Measurements from ENCODE around the gene ITGA2. TPM values are rescaled to one million over a fixed set of nuclear protein-coding genes. Genes with fewer than 3 reads are reported as not detected.

Gene ITGA2
- total RNA-seq, 1 donor from 2014 or later, result 18.4 TPM

DNA sequence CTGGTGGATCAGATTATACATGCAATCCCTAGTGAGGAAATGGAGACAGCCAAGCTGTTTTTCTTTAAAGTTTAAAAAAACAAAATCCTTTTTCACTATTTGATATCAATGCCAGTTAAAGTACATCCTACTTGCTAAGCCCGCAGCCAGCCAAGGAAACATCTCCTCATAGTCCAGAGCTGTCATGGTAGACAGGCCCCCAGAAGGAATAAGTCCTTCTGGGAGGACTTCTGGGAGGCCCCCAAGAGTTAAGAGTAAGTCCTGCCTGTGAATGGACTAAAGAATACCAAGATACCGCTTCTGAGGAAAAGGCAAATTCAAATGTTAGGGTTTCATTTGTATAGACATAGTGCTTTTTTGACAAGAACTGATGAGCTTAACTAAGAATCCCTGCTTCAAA is 82.1 kb downstream of the ITGA2 start:
- intact Hi-C loops (cut with DNase I), result no loop called here
- TF ChIP-seq, protein P1, sequence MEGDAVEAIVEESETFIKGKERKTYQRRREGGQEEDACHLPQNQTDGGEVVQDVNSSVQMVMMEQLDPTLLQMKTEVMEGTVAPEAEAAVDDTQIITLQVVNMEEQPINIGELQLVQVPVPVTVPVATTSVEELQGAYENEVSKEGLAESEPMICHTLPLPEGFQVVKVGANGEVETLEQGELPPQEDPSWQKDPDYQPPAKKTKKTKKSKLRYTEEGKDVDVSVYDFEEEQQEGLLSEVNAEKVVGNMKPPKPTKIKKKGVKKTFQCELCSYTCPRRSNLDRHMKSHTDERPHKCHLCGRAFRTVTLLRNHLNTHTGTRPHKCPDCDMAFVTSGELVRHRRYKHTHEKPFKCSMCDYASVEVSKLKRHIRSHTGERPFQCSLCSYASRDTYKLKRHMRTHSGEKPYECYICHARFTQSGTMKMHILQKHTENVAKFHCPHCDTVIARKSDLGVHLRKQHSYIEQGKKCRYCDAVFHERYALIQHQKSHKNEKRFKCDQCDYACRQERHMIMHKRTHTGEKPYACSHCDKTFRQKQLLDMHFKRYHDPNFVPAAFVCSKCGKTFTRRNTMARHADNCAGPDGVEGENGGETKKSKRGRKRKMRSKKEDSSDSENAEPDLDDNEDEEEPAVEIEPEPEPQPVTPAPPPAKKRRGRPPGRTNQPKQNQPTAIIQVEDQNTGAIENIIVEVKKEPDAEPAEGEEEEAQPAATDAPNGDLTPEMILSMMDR (IDR thresholded peaks at IDR 0.05), result no peak
- TF ChIP-seq POLR2AphosphoS5 (IDR thresholded peaks at IDR 0.05; ENCODE audit: insufficient read depth in 1 of 2, low read depth in 1 of 2) (no peak), POLR2A (IDR thresholded peaks at IDR 0.05) (no peak)
- no peak overlapping the region for H3K27ac ChIP-seq
- no peaks in the 10 kb centered on the region for H3K9me3 ChIP-seq
- no peak overlapping the region for H3K4me3 ChIP-seq
- H3K36me3 ChIP-seq, result peaks cover 0 to 4% of the 10 kb centered on the region in 2 donors
- H3K4me1 ChIP-seq, result no peaks in the 10 kb centered on the region
- H3K27me3 ChIP-seq, result no peaks in the 10 kb centered on the region
- no peak for DNase-seq (ENCODE audit: extremely low spot score in 2 of 2)

DNA sequence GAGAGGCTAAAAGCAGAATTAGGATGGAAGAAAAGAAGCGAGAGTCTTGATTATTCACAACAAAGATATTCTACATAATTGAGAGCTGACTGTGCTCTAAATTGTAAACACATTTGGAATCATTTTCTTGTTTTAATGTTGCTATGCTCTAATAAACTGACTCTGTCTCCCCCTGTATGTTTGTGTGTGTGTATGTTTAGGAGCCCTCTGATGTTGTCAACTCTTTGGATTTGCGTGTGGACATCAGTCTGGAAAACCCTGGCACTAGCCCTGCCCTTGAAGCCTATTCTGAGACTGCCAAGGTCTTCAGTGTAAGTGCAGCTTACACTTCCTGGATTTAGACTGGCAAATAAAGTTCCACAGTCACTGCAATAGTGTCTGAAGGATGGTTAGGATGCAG is 82.6 kb downstream of the ITGA2 start:
- intact Hi-C loops (cut with DNase I), result no loop called here

DNA sequence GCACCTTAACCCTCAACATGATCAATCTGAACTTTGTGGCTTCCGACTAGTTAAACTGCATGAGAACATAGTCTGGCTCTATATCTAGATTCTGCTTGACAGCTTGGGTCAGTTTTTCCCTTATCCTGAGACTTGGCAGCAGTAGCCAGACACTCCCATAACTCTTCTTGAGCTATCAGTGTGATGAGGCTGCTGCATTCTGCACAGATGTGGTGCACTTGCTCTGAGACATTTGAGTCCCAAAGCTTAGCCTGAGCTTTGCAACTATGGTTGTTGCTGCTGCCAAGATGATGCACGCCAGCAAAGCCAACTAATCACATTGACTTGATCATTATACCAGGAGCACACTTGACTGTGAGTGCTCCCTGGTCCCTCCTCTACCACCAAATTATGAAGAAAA is 84.2 kb downstream of the ITGA2 start:
- intact Hi-C loops (cut with DNase I), result no loop called here
- H3K4me3 ChIP-seq, result no peak overlapping the region
- H3K4me1 ChIP-seq, result no peaks in the 10 kb centered on the region
- no peaks in the 10 kb centered on the region for H3K27me3 ChIP-seq
- no peaks in the 10 kb centered on the region for H3K9me3 ChIP-seq
- peaks cover 0 to 4% of the 10 kb centered on the region in 2 donors for H3K36me3 ChIP-seq
- TF ChIP-seq, protein P1 (IDR thresholded peaks at IDR 0.05), result no peak
- TF ChIP-seq POLR2A (IDR thresholded peaks at IDR 0.05), result no peak
- no peak overlapping the region for H3K27ac ChIP-seq
- no peak for DNase-seq (ENCODE audit: extremely low spot score in 2 of 2)

More for the DNA sequence above, 82.6 kb downstream of the ITGA2 start:
- Histone ChIP-seq H3K27ac (no peak overlapping the region), H3K36me3 (peaks cover 0 to 4% of the 10 kb centered on the region in 2 donors), H3K9me3 (no peaks in the 10 kb centered on the region), H3K4me3 (no peak overlapping the region), H3K27me3 (no peaks in the 10 kb centered on the region), H3K4me1 (no peaks in the 10 kb centered on the region)
- no peak for DNase-seq (ENCODE audit: extremely low spot score in 2 of 2)
- TF ChIP-seq POLR2A (IDR thresholded peaks at IDR 0.05) (no peak), POLR2AphosphoS5 (IDR thresholded peaks at IDR 0.05; ENCODE audit: insufficient read depth in 1 of 2, low read depth in 1 of 2) (no peak)
- TF ChIP-seq, protein P1 (IDR thresholded peaks at IDR 0.05), result no peak

DNA sequence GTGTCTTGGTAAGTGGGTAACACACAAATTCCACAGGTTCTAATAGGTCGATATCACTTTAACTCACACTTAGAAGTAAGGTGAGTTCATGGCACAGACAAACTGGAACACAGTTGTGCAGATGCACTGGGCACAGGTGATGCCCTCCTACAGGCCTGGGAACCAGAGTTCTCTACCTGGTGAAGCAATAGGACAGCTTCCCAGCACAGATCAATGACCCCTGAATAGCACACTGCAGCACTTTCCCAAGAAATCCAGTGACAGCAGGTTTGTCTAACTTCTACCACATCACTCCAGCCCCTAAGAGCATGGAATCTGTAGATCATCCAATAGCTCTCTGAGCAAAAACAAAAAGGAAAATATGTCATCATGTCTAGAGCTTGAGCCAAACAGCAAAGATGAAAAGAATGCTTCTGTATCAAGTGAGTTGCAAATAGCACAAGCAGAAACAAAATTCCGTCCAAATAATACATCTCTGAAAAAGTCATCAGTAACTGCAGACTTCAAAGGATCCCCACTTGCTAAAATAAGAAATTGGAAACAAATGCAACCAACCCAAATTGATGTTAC is 86.9 kb downstream of the ITGA2 start:
- intact Hi-C loops (cut with DNase I), result no loop called here
- TF ChIP-seq, protein P1 (IDR thresholded peaks at IDR 0.05), result no peak
- no peak for TF ChIP-seq POLR2A (IDR thresholded peaks at IDR 0.05)
- no peak for TF ChIP-seq POLR2AphosphoS5 (IDR thresholded peaks at IDR 0.05; ENCODE audit: insufficient read depth in 1 of 2, low read depth in 1 of 2)
- no peak for DNase-seq (ENCODE audit: extremely low spot score in 2 of 2)
- H3K9me3 ChIP-seq, result no peaks in the 10 kb centered on the region
- H3K27me3 ChIP-seq, result no peaks in the 10 kb centered on the region
- H3K4me3 ChIP-seq, result no peak overlapping the region
- H3K4me1 ChIP-seq, result no peaks in the 10 kb centered on the region
- peaks cover 0 to 4% of the 10 kb centered on the region in 2 donors for H3K36me3 ChIP-seq
- H3K27ac ChIP-seq, result no peak overlapping the region

DNA sequence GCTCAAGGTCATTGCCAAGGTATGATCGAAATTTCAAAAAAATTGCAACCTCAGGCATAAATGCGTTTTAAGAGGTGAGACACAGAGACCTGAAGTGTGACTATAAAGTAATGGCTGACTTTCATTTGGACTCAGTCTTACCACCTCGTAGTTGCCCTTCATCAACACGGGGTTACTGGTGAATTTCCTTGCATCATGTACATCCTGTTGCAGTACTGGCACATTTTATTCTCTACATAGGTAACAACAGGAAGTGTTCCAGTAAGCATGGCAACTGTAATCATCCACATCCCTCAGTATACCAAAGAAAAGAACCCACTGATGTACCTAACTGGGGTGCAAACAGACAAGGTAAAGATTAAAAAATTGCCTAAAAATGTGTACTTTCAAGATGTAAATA is 91.1 kb downstream of the ITGA2 start:
- Histone ChIP-seq H3K27me3 (no peaks in the 10 kb centered on the region), H3K36me3 (peaks cover 0 to 3% of the 10 kb centered on the region in 2 donors), H3K9me3 (no peaks in the 10 kb centered on the region), H3K4me1 (no peaks in the 10 kb centered on the region), H3K27ac (no peak overlapping the region), H3K4me3 (no peak overlapping the region)
- no peak for DNase-seq (ENCODE audit: extremely low spot score in 2 of 2)
- intact Hi-C loops (cut with DNase I), result no loop called here
- TF ChIP-seq, protein P1 (IDR thresholded peaks at IDR 0.05), result no peak
- TF ChIP-seq POLR2A (IDR thresholded peaks at IDR 0.05) (no peak), POLR2AphosphoS5 (IDR thresholded peaks at IDR 0.05; ENCODE audit: insufficient read depth in 1 of 2, low read depth in 1 of 2) (no peak)
